Measurements from ENCODE around the gene NR5A2.

The NR5A2 gene

DNA sequence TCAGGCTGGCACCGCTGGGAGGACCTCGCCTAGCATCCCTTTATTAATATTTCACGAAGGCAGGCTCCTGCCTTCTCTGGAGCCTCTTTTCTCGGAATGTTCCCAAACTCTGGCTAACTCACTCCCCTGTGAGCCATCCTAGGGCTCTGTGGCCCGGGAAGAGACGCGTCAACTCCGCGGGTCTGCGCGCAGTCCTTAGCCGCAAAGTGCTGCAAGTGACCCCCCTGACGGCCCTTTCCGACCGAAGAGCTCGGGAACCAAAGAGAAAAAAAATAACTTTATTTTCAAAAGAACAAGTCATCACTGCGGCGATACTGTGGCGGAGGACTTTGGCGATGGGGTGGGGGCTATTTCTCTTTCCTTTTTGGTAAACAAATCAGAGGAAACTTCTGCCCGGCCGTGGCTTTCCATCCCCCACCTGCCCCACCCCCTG is 14.6 kb downstream of the NR5A2 start:
- Histone ChIP-seq H3K9ac (ENCODE audit: low read depth, low read length, poor library complexity, severe bottlenecking) (no peak overlapping the region), H3K4me3 (ENCODE audit: low read length, poor library complexity, severe bottlenecking) (no peak overlapping the region), H3K27me3 (ENCODE audit: insufficient read depth, low read length, poor library complexity, severe bottlenecking) (peaks cover 36% of the 10 kb centered on the region)

DNA sequence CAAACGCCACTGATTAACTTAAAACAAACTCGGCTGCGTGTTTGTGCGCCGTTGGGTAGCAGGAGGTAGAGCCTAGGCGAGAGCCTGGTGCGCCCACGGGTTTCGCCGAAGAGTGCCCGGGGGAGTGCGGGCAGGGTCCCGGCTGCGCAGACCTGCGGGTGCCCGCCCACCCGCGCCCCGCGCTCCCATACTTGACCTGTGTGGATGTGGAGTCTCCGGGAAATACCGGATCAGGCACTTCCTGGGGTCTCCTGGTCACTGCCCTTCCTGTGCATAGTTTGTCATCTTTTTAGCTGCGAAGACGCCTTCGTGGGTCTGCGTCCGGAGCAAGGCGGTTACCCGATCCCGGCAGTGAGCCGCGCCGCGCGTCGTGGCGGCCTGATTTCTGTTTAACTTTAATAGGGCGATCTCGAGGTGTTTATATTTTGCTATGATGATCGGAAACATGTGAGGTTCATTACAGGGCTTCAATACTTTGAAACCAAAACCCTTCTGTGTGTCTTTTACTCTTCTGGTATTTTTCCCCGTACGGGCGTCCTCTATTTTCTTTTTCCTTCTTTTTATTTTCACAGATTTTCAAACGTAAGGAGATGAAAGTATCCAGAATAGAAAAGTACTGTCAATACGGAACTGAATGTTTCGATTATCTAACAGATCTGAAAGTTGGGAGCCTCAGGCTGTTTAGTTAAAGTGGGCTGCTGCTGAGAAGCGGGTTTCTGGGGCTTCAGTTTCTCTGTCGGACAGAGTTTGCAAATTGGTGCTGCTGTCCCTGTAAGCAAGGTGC is 15.2 kb downstream of the NR5A2 start:
- Histone ChIP-seq H3K4me1 (ENCODE audit: insufficient read depth, low read length, poor library complexity, severe bottlenecking) (no peaks in the 10 kb centered on the region), H4K20me1 (ENCODE audit: insufficient read depth, low read length, poor library complexity, severe bottlenecking) (no peaks in the 10 kb centered on the region), H3F3A (ENCODE audit: low read depth) (no peaks in the 10 kb centered on the region), H3K4me3 (ENCODE audit: low read length, poor library complexity, severe bottlenecking) (no peak overlapping the region), H3K9ac (ENCODE audit: low read depth, low read length, poor library complexity, severe bottlenecking) (no peak overlapping the region), H3K27me3 (ENCODE audit: insufficient read depth, low read length, poor library complexity, severe bottlenecking) (peaks cover 36% of the 10 kb centered on the region), H2AFZ (ENCODE audit: low read length) (no peak overlapping the region), H3K79me2 (ENCODE audit: insufficient read depth, low read length) (no peaks in the 10 kb centered on the region), H3K36me3 (ENCODE audit: insufficient read depth, low read length) (no peaks in the 10 kb centered on the region), H3K9me3 (ENCODE audit: insufficient read depth, low read depth, low read length) (no peaks in the 10 kb centered on the region), H3K9me2 (replicated peaks; ENCODE audit: low read depth, low read length) (no peaks in the 10 kb centered on the region), H3K4me2 (ENCODE audit: low read depth, low read length, poor library complexity, severe bottlenecking) (no peak overlapping the region)
- no peak for TF ChIP-seq EZH2phosphoT487 (IDR thresholded peaks at IDR 0.05; ENCODE audit: borderline replicate concordance)
- TF ChIP-seq, protein P1, sequence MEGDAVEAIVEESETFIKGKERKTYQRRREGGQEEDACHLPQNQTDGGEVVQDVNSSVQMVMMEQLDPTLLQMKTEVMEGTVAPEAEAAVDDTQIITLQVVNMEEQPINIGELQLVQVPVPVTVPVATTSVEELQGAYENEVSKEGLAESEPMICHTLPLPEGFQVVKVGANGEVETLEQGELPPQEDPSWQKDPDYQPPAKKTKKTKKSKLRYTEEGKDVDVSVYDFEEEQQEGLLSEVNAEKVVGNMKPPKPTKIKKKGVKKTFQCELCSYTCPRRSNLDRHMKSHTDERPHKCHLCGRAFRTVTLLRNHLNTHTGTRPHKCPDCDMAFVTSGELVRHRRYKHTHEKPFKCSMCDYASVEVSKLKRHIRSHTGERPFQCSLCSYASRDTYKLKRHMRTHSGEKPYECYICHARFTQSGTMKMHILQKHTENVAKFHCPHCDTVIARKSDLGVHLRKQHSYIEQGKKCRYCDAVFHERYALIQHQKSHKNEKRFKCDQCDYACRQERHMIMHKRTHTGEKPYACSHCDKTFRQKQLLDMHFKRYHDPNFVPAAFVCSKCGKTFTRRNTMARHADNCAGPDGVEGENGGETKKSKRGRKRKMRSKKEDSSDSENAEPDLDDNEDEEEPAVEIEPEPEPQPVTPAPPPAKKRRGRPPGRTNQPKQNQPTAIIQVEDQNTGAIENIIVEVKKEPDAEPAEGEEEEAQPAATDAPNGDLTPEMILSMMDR (conservative IDR thresholded peaks at IDR 0.05; ENCODE audit: low read length): no peak

More for the DNA sequence above, 14.6 kb downstream of the NR5A2 start:
- no peaks in the 10 kb centered on the region for H3K9me2 ChIP-seq (replicated peaks; ENCODE audit: low read depth, low read length)
- no peaks in the 10 kb centered on the region for H3K36me3 ChIP-seq (ENCODE audit: insufficient read depth, low read length)
- H3K9me3 ChIP-seq (ENCODE audit: insufficient read depth, low read depth, low read length): no peaks in the 10 kb centered on the region
- no peak overlapping the region for H2AFZ ChIP-seq (ENCODE audit: low read length)
- no peaks in the 10 kb centered on the region for H3K79me2 ChIP-seq (ENCODE audit: insufficient read depth, low read length)
- TF ChIP-seq, protein P1 (conservative IDR thresholded peaks at IDR 0.05; ENCODE audit: low read length): no peak
- TF ChIP-seq EZH2phosphoT487 (IDR thresholded peaks at IDR 0.05; ENCODE audit: borderline replicate concordance): no peak
- H3K4me1 ChIP-seq (ENCODE audit: insufficient read depth, low read length, poor library complexity, severe bottlenecking): no peaks in the 10 kb centered on the region
- H3F3A ChIP-seq (ENCODE audit: low read depth): no peaks in the 10 kb centered on the region
- no peaks in the 10 kb centered on the region for H4K20me1 ChIP-seq (ENCODE audit: insufficient read depth, low read length, poor library complexity, severe bottlenecking)
- no peak overlapping the region for H3K4me2 ChIP-seq (ENCODE audit: low read depth, low read length, poor library complexity, severe bottlenecking)

DNA sequence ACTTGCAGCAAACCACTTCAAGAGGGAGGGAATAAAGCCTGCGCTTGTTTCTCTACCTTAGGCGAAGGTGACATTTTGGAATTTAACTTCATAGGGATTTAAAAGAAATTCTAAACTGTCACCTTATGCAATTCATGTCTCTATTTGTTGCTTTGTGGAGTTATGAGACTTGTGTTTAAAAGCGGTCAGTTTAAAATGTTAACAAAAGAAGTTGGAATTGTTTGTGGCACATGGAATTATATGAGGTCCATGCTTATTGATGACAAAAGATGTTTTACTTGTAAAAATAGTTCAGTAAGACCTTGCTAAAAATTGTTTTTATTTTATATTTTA is 15.8 kb downstream of the NR5A2 start:
- Histone ChIP-seq H3K36me3 (ENCODE audit: insufficient read depth, low read length) (no peaks in the 10 kb centered on the region), H3K9me3 (ENCODE audit: insufficient read depth, low read depth, low read length) (no peaks in the 10 kb centered on the region), H3K27me3 (ENCODE audit: insufficient read depth, low read length, poor library complexity, severe bottlenecking) (peaks cover 30% of the 10 kb centered on the region), H3K4me2 (ENCODE audit: low read depth, low read length, poor library complexity, severe bottlenecking) (no peak overlapping the region), H4K20me1 (ENCODE audit: insufficient read depth, low read length, poor library complexity, severe bottlenecking) (no peaks in the 10 kb centered on the region), H3K79me2 (ENCODE audit: insufficient read depth, low read length) (no peaks in the 10 kb centered on the region), H3F3A (ENCODE audit: low read depth) (no peaks in the 10 kb centered on the region), H3K9ac (ENCODE audit: low read depth, low read length, poor library complexity, severe bottlenecking) (no peak overlapping the region), H3K9me2 (replicated peaks; ENCODE audit: low read depth, low read length) (no peaks in the 10 kb centered on the region), H3K4me3 (ENCODE audit: low read length, poor library complexity, severe bottlenecking) (no peak overlapping the region), H2AFZ (ENCODE audit: low read length) (no peak overlapping the region), H3K4me1 (ENCODE audit: insufficient read depth, low read length, poor library complexity, severe bottlenecking) (no peaks in the 10 kb centered on the region)
- TF ChIP-seq EZH2phosphoT487 (IDR thresholded peaks at IDR 0.05; ENCODE audit: borderline replicate concordance): no peak
- TF ChIP-seq, protein P1 (conservative IDR thresholded peaks at IDR 0.05; ENCODE audit: low read length): no peak
